IMR-90 (cell line): ENCODE data around the gene ISG20. TPM values are rescaled to one million over a fixed set of nuclear protein-coding genes. Genes with fewer than 3 reads are reported as not detected.

ENCODE experiments used
- ATAC-seq: fragments of 200-7000 bp; cut with Tn5 transposase; 2 replicates; pipeline ENCODE4 v1.9.1; 2020; ENCODE audit warnings: low read depth, mild to moderate bottlenecking, moderate library complexity
- BruUV-seq: library from RNA; stranded (reverse); fragments of 400-500 nt; replicated peaks from 2 replicates; lab custom pipeline; 2021; lab: Mats Ljungman, UMichigan
- CTCF ChIA-PET: fragments of 300-600 bp; formaldehyde crosslinking; extraction: SDS; loops from one replicate; lab custom pipeline; 2021; ENCODE audit warnings: antibody characterized with exemption; lab: Yijun Ruan, JAX
- POLR2A ChIA-PET: fragments of 300-600 bp; sonication (Branson Sonifier 250); formaldehyde crosslinking; loops from one replicate; lab custom pipeline; 2022; ENCODE audit warnings: antibody characterized with exemption; ENCODE audit not compliant: unreplicated experiment; lab: Charles Lee
- DNase-seq: peaks from one replicate; pipeline ENCODE4 v3.0.0; 2013
- H2AFZ ChIP-seq: replicated peaks from 2 replicates; pipeline ENCODE3; 2013; ENCODE audit warnings: low read length, mild to moderate bottlenecking; ENCODE audit not compliant: poor library complexity
- H2AK5ac ChIP-seq: 2 replicates; pipeline ENCODE4 v1.6.1; 2013; ENCODE audit warnings: low read depth, low read length, inconsistent platforms
- H2AK9ac ChIP-seq: replicated peaks from 2 replicates; pipeline ENCODE3; 2013; ENCODE audit warnings: mild to moderate bottlenecking, low read depth, low read length, moderate library complexity; ENCODE audit not compliant: poor library complexity
- H2BK120ac ChIP-seq: 2 replicates; pipeline ENCODE4 v1.6.1; 2013; ENCODE audit warnings: low read depth, low read length, inconsistent platforms
- H2BK15ac ChIP-seq: 3 replicates; pipeline ENCODE4 v1.6.1; 2013; ENCODE audit warnings: low read depth, low read length, inconsistent platforms
- H2BK20ac ChIP-seq: 2 replicates; pipeline ENCODE4 v1.6.1; 2013; ENCODE audit warnings: low read depth, mild to moderate bottlenecking, inconsistent platforms, low read length, moderate library complexity
- H2BK5ac ChIP-seq: 2 replicates; pipeline ENCODE4 v1.6.1; 2013; ENCODE audit warnings: mild to moderate bottlenecking, low read depth, low read length, inconsistent platforms; ENCODE audit not compliant: poor library complexity, severe bottlenecking
- H3K14ac ChIP-seq: replicated peaks from 2 replicates; pipeline ENCODE4 v1.6.1; 2013; ENCODE audit warnings: low read depth, low read length, inconsistent platforms
- H3K18ac ChIP-seq: 2 replicates; pipeline ENCODE4 v1.6.1; 2013; ENCODE audit warnings: low read depth, low read length, control low read depth
- H3K23ac ChIP-seq: 2 replicates; pipeline ENCODE4 v1.6.1; 2013; ENCODE audit warnings: low read depth, low read length, inconsistent platforms
- H3K27ac ChIP-seq: 2 replicates; pipeline ENCODE4 v1.5.1; 2013; ENCODE audit warnings: mild to moderate bottlenecking, control low read depth, low read length; ENCODE audit not compliant: insufficient read depth
- H3K27me3 ChIP-seq: 2 replicates; pipeline ENCODE4 v1.6.1; 2013; ENCODE audit warnings: low read length; ENCODE audit not compliant: control insufficient read depth, insufficient read depth
- H3K36me3 ChIP-seq: 2 replicates; pipeline ENCODE4 v1.6.1; 2013; ENCODE audit warnings: low read length, mixed read lengths; ENCODE audit not compliant: control insufficient read depth, insufficient read depth
- H3K4ac ChIP-seq: 2 replicates; pipeline ENCODE4 v1.6.1; 2013; ENCODE audit warnings: low read depth, low read length, inconsistent platforms
- H3K4me1 ChIP-seq: 2 replicates; pipeline ENCODE4 v1.6.1; 2013; ENCODE audit warnings: low read length, mixed read lengths; ENCODE audit not compliant: control insufficient read depth, insufficient read depth
- H3K4me2 ChIP-seq: 2 replicates; pipeline ENCODE4 v1.6.1; 2013; ENCODE audit warnings: low read depth, mild to moderate bottlenecking, control low read depth, low read length, moderate library complexity
- H3K4me3 ChIP-seq: 2 replicates; pipeline ENCODE4 v1.5.1; 2013; ENCODE audit warnings: low read depth, mild to moderate bottlenecking, control low read depth, low read length, moderate library complexity; ENCODE audit not compliant: insufficient read depth
- H3K56ac ChIP-seq: 2 replicates; pipeline ENCODE4 v1.6.1; 2013; ENCODE audit warnings: low read length, inconsistent platforms; ENCODE audit not compliant: insufficient read depth; ENCODE audit errors: extremely low read depth
- H3K79me1 ChIP-seq, 2 experiments: 2 replicates each; pipeline ENCODE4 v1.6.1; 2013; ENCODE audit warnings: low read length in 2 of 2, inconsistent platforms in 1 of 2, low read depth in 1 of 2
- H3K9ac ChIP-seq: 2 replicates; pipeline ENCODE4 v1.6.1; 2013; ENCODE audit warnings: low read depth, low read length, control low read depth
- H3K9me1 ChIP-seq: 2 replicates; pipeline ENCODE4 v1.6.1; 2013; ENCODE audit warnings: low read length, inconsistent platforms; ENCODE audit not compliant: insufficient read depth
- H3K9me3 ChIP-seq: 2 replicates; pipeline ENCODE4 v1.6.1; 2013; ENCODE audit warnings: low read length; ENCODE audit not compliant: control insufficient read depth, insufficient read depth
- H4K20me1 ChIP-seq: 2 replicates; pipeline ENCODE4 v1.6.1; 2013; ENCODE audit warnings: low read length, inconsistent platforms; ENCODE audit not compliant: insufficient read depth
- H4K5ac ChIP-seq: 2 replicates; pipeline ENCODE4 v1.6.1; 2013; ENCODE audit warnings: mild to moderate bottlenecking, low read depth, low read length, control low read depth
- H4K8ac ChIP-seq, 2 experiments: 2 replicates each; pipeline ENCODE4 v1.6.1; 2013; ENCODE audit warnings: low read depth in 2 of 2, low read length in 2 of 2, control low read depth in 1 of 2, inconsistent platforms in 1 of 2
- H4K91ac ChIP-seq: 2 replicates; pipeline ENCODE4 v1.6.1; 2013; ENCODE audit warnings: low read depth, low read length, inconsistent platforms; ENCODE audit not compliant: insufficient read depth
- BHLHE40 ChIP-seq: fragments of 150-350 bp; IDR thresholded peaks from 2 replicates; pipeline ENCODE4 v1.6.1; 2016; ENCODE audit warnings: mild to moderate bottlenecking, low read depth, low read length
- CEBPB ChIP-seq: IDR thresholded peaks from 2 replicates; pipeline ENCODE4 v1.6.1; 2012; ENCODE audit warnings: low read depth, low read length, improper control_type of control experiment
- CHD1 ChIP-seq: IDR thresholded peaks from 2 replicates; pipeline ENCODE4 v1.6.1; 2012; ENCODE audit warnings: low read depth, low read length, improper control_type of control experiment
- FOS ChIP-seq: fragments of 150-350 bp; IDR thresholded peaks from 2 replicates; pipeline ENCODE4 v1.6.1; 2016; ENCODE audit warnings: low read depth, low read length
- MAZ ChIP-seq: IDR thresholded peaks from 2 replicates; pipeline ENCODE4 v1.6.1; 2012; ENCODE audit warnings: low read depth, mild to moderate bottlenecking, low read length, improper control_type of control experiment, moderate library complexity, borderline replicate concordance
- MXI1 ChIP-seq: IDR thresholded peaks from 2 replicates; pipeline ENCODE4 v1.6.1; 2012; ENCODE audit warnings: low read depth, mild to moderate bottlenecking, low read length, moderate library complexity, borderline replicate concordance
- NFE2L2 ChIP-seq: fragments of 150-350 bp; IDR thresholded peaks from 2 replicates; pipeline ENCODE4 v1.6.1; 2016; ENCODE audit warnings: low read depth, mild to moderate bottlenecking, low read length
- POLR2A ChIP-seq: IDR thresholded peaks from 2 replicates; pipeline ENCODE4 v1.6.1; 2012; ENCODE audit warnings: mild to moderate bottlenecking, low read depth, low read length
- RAD21 ChIP-seq: IDR thresholded peaks from 2 replicates; pipeline ENCODE4 v1.6.1; 2012; ENCODE audit warnings: low read length, improper control_type of control experiment
- RFX5 ChIP-seq: IDR thresholded peaks from 2 replicates; pipeline ENCODE4 v1.8.0; 2012; ENCODE audit warnings: low read depth, mild to moderate bottlenecking, low read length, moderate library complexity
- WGBS, 2 experiments: methylation state at CpG; one replicate each; pipeline versions ENCODE4 v1.1.5 to v1.1.7; 2013; ENCODE audit warnings: missing lambda C conversion rate in 2 of 2; ENCODE audit not compliant: insufficient read length in 1 of 2; ENCODE audit errors: extremely low coverage in 2 of 2; 5-methylcytosine and 5-hydroxymethylcytosine counted together
- dilution Hi-C: fragments of 300-500 bp; cut with HindIII; formaldehyde crosslinking; loops from one replicate; pipeline ENCODE4 v1.14.3; 2018; ENCODE audit warnings: low sequenced_read_pairs; ENCODE audit not compliant: unreplicated experiment
- in situ Hi-C: fragments of 300-500 bp; cut with MboI; formaldehyde crosslinking; loops from 3 replicates; pipeline ENCODE4 v1.14.3; 2019; ENCODE audit warnings: low sequenced_read_pairs, inconsistent platforms, mixed read lengths
- intact Hi-C: fragments of 100-400 bp; cut with micrococcal nuclease; formaldehyde crosslinking; loops from 2 replicates; pipeline ENCODE4 v1.10.0; 2022
- polyA plus RNA-seq, 3 experiments: library from polyadenylated mRNA; depleted of rRNA; stranded (reverse); fragments of >200 nt; gene quantifications; 2 replicates each; pipeline ENCODE4 v1.2.3, GENCODE V29; 2012; ENCODE audit warnings: low replicate concordance in 1 of 3
- total RNA-seq: library from RNA; depleted of rRNA; stranded (reverse); fragments of >200 nt; gene quantifications from 2 replicates; pipeline ENCODE4 v1.2.3, GENCODE V29; 2012
- TF ChIP-seq, protein P1 (sequence below): fragments of 150-350 bp; IDR thresholded peaks from 2 replicates; pipeline ENCODE4 v1.6.1; 2016; ENCODE audit warnings: low read depth, mild to moderate bottlenecking, low read length, moderate library complexity, borderline replicate concordance
- TF ChIP-seq, protein P2 (sequence below): fragments of 150-350 bp; IDR thresholded peaks from 2 replicates; pipeline ENCODE4 v1.6.1; 2017; ENCODE audit warnings: mild to moderate bottlenecking, antibody characterized with exemption, low read length, low read depth
- TF ChIP-seq, protein P3 (sequence below): conservative IDR thresholded peaks from 2 replicates; pipeline ENCODE4 v1.5.1; 2012; ENCODE audit warnings: mild to moderate bottlenecking, low read depth, low read length, improper control_type of control experiment

Gene ISG20
- total and polyA plus RNA-seq, 2 of the 4 experiments (the other 2 are of a cell fraction): 0.72 to 1.2 TPM

DNA sequence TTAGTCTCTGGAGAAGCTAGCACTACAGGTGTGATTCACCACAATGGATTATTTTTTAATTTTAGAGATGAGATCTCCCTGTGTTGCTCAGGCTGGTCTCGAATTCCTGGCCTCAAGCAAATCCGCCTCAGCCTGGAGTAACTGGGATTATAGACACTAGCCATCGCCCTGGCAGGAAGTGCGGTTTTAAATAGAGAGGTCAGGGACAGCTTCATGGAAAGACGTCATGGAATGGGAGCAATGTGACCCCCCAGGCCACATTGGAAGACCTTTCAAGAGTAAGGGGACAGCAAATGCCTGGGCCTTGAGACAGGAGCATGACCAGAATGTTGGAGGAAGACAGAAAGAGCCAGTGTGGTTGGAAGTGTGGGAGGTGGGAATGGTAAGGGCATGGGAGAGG is 2.2 kb upstream of the ISG20 start:
- ChIA-PET CTCF (no interaction called here), POLR2A (no interaction called here)
- Histone ChIP-seq H3K23ac (no peak overlapping the region), H3K18ac (no peak overlapping the region), H2BK120ac (no peak overlapping the region), H4K20me1 (peaks cover 31% of the 10 kb centered on the region), H3K14ac (no peak overlapping the region), H3K79me1 (peaks cover 6 to 57% of the 10 kb centered on the region in 2 experiments), H3K4ac (no peak overlapping the region), H3K56ac (no peak overlapping the region), H2AK9ac (no peak overlapping the region), H3K4me2 (no peak overlapping the region), H4K8ac (no peak overlapping the region), H3K4me3 (no peak overlapping the region), H3K27ac (no peak overlapping the region), H2BK20ac (no peak overlapping the region), H3K36me3 (peaks cover 13% of the 10 kb centered on the region), H3K9me1 (peaks cover 11% of the 10 kb centered on the region), H2BK5ac (peak overlapping the region; percentile 16), H2BK15ac (no peak overlapping the region), H3K4me1 (peaks cover 18% of the 10 kb centered on the region), H2AFZ (no peak overlapping the region), H2AK5ac (no peak overlapping the region), H3K9me3 (no peaks in the 10 kb centered on the region), H3K9ac (no peak overlapping the region), H3K27me3 (no peaks in the 10 kb centered on the region), H4K5ac (no peak overlapping the region; the same call in 1 of the 2 replicates), H4K91ac (no peak overlapping the region)
- WGBS, 2 experiments: 94% methylated on average over 2 of the region's 5 CpGs; no CpG with 5 or more reads in 1 of the 2 experiments
- peak; percentile 36 for DNase-seq
- TF ChIP-seq, protein P1, sequence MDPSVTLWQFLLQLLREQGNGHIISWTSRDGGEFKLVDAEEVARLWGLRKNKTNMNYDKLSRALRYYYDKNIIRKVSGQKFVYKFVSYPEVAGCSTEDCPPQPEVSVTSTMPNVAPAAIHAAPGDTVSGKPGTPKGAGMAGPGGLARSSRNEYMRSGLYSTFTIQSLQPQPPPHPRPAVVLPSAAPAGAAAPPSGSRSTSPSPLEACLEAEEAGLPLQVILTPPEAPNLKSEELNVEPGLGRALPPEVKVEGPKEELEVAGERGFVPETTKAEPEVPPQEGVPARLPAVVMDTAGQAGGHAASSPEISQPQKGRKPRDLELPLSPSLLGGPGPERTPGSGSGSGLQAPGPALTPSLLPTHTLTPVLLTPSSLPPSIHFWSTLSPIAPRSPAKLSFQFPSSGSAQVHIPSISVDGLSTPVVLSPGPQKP: no peak
- no peak for TF ChIP-seq CEBPB
- no peak for TF ChIP-seq MXI1
- no peak for TF ChIP-seq POLR2A
- TF ChIP-seq, protein P2, sequence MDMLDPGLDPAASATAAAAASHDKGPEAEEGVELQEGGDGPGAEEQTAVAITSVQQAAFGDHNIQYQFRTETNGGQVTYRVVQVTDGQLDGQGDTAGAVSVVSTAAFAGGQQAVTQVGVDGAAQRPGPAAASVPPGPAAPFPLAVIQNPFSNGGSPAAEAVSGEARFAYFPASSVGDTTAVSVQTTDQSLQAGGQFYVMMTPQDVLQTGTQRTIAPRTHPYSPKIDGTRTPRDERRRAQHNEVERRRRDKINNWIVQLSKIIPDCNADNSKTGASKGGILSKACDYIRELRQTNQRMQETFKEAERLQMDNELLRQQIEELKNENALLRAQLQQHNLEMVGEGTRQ: no peak
- no peak for TF ChIP-seq NFE2L2
- no peak for TF ChIP-seq FOS
- no peak for TF ChIP-seq CHD1
- TF ChIP-seq, protein P3, sequence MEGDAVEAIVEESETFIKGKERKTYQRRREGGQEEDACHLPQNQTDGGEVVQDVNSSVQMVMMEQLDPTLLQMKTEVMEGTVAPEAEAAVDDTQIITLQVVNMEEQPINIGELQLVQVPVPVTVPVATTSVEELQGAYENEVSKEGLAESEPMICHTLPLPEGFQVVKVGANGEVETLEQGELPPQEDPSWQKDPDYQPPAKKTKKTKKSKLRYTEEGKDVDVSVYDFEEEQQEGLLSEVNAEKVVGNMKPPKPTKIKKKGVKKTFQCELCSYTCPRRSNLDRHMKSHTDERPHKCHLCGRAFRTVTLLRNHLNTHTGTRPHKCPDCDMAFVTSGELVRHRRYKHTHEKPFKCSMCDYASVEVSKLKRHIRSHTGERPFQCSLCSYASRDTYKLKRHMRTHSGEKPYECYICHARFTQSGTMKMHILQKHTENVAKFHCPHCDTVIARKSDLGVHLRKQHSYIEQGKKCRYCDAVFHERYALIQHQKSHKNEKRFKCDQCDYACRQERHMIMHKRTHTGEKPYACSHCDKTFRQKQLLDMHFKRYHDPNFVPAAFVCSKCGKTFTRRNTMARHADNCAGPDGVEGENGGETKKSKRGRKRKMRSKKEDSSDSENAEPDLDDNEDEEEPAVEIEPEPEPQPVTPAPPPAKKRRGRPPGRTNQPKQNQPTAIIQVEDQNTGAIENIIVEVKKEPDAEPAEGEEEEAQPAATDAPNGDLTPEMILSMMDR: no peak
- no peak for TF ChIP-seq RFX5
- no peak for TF ChIP-seq BHLHE40
- TF ChIP-seq MAZ: no peak
- TF ChIP-seq RAD21: no peak
- dilution Hi-C loops: no loop called here
- no peak for ATAC-seq
- intact Hi-C loops: no loop called here
- no TSS peak for BruUV-seq
- in situ Hi-C loops: no loop called here
